Activated T-cell treated with anti-CD3 and anti-CD28 coated beads for 48 hours (primary cell): ENCODE results near the gene TMED4.
A peak's percentile ranks its signal among the peaks of the same experiment; 100 is the strongest.
"Not testable (repeated sequence)": the region's sequence is repeated elsewhere in the genome, so short reads cannot be mapped to it uniquely, and the experiment has no call there.

ENCODE experiments used
- DNase-seq: peaks from one replicate; pipeline ENCODE4 v3.0.0-alpha.2; 2020; ENCODE audit warnings: low read depth

The TMED4 gene

DNA sequence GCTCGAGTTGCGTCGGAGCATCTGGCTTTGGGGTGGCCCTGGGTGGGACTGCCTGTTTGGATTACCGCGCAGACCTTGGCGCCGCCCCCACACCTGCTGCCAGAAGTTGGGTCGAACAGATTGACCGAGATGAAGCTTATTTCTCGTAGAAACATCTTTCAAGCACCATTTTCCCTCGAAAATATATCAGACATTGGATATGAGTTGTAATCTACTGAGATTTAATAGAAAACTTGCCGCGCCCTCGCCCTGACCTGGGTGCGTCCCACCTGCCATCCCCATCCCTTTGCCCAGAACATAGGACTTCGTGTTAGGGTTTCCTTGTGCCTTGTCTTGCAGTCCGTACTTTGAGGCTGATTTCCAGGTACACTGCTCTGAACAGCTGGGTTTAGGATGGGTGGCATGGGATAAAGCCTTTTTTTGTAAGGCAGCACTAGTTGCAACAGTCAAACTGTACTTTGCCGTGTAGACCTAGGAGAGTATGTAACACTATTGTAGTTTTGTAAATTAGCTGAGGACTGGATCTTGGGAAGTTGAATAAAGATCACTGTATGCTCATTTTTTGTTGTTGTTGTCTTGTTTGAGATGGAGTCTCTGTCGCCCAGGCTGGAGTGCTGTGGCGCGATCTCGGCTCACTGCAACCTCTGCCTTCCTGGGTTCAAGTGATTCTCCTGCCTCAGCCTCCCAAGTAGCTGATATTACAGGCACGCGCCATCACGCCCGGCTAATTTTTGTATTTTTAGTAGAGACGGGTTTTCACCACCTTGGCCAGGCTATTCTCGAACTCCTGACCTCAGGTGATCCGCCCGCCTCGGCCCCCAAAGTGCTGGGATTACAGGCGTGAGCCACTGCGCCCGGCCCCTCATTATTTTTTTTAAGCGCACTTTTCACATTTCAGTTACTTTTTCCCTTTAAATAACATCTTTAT lies 25.4 kb upstream of the TMED4 start:
- no peak for DNase-seq

GRCh38 chr7:44606341-44607140 lies 24.5 kb upstream of the TMED4 start, which contains the start of gene OGDH:
OGDH (plus strand) TSS chr7:44606627; CDS start chr7:44624344, 17,717 bp downstream.
- DNase-seq = peak; percentile 99

GRCh38 chr7:44604941-44605340 lies 22.9 kb upstream of the TMED4 start:
- no peak for DNase-seq

GRCh38 chr7:44603193-44603592 lies 21.2 kb upstream of the TMED4 start:
- no peak for DNase-seq

DNA sequence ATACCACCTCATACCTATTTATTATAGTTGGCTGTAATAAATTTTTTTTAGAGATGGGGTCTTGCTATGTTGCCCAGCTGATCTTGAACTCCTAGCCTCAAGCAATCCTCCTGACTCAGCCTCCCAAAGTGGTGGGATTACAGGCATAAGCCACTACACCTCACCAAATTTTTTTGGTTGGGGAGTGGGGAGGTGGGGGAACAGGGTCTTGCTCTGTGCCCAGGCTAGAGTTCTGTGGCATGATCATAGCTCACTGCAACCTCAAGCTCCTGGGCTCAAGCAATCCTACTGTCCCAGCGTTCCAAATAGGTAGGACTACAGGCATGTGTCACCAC lies 20.5 kb upstream of the TMED4 start:
- DNase-seq = no peak

GRCh38 chr7:44599222-44599621 lies 17.2 kb upstream of the TMED4 start:
- DNase-seq = no peak

DNA sequence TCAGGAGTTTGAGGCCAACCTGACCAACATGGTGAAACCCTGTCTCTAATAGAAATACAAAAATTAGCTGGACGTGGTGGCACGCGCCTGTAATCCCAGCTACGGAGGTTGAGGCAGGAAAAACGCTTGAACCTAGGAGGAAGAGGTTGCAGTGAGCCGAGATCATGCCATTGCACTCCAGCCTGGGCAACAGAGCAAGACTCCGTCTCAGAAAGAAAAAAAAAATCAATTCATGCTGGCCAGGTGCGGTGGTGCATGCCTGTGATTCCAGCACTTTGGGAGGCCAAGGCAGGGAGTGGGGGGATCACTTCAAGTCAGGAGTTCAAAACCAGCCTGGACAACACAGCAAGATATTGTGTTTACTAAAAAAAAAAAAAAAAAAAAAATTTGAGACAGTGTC lies 15.2 kb upstream of the TMED4 start:
- DNase-seq = not testable (repeated sequence)

GRCh38 chr7:44595934-44596635 lies 14.1 kb upstream of the TMED4 start:
- DNase-seq = no peak

DNA sequence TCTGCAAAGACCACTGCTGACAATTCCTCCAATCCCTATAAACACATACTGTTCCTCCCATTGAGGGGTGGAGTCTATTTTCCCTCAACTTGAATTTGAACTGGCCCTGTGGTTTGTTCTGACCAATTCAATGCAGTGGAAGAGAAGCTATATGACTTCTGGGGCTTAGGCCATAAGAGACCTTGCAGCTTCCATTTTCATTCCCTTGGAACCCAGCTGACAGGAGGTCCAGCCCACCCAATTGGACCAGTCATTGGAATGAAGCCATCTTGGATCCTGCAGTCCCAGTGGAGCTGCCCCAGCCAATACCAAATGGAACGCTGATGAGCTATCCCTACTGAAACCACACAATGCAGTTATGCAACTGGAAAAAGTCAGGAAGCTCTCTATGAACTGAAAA lies 8.9 kb upstream of the TMED4 start:
- DNase-seq = no peak

- no peak for DNase-seq
These were observed 6.0 kb upstream of the TMED4 start for GRCh38 chr7:44587843-44588711.

DNA sequence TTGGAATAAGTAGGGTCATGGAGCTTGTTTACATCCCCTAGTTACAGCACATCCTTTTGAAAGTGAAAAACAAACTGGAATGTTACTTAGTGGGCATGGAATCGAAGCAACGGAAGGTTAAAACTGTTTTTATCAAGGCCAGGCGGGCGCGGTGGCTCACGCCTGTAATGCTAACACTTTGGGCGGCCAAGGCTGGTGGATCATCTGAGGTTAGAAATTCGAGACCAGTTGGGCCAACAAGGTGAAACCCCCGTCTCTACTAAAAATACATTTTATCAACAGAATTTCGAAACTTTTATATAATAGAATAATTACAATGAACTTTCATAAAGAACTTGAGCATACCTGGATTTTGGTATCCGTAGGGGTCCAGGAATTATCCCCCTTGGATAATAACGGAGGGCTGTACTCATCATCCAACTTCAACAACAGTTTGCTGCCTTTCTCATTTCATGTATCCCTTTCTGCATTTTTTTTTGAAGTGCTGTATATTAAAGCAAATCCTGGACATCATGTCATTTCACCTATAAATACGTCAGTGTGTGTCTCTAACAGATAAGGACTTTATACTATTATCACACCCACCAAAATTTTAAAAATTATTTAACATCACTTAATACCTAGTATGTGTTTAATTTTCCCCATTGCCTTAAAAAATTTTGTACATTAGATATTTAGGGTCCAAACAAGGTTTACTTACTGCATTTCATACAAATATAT lies 1.3 kb upstream of the TMED4 start:
- no peak for DNase-seq

DNA sequence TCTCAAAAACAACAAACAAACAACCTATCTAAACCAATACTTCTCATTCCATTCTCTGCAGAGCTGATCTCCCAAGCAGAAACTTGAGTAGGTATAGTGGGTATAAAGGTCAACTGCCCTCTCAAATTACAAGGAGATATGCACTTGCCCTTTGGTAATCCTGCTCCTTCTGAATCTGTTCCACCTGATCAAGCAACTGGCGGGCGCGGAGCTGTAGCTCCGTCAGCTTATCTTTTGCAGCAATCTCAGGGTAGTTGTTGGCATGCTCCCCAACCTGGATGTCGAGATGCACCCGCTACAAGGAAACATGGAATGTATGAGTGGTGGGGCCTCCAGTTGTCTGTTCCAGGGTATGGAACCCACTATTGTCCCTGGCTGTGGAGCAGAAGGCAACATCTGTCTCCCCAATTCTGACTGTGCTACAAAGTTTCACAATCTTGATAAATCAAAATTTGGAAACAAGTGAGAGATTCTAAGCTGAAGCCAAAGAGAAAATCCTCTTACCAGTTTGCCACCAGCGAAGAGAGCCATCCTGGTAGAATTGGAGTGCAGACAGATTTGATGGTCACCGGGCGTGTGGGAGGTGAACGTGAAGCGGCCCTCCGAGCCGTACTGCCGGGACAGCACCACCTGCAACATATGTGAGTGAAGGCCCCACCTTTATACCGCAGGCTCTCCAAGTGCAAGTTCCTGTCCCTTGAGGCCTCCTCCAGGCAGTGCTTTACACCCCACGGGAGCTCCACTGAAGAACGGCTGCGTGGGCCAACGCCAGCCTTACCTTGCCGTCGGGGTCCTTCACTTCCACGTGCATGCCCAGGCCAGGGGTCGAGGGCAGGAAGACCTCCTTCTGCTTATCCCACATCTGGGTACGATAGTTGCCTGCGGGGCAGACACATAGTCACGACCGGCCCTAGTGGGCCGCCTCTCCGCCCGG lies 819 bp downstream of the TMED4 start:
- peak; percentile 46 for DNase-seq

- no peak for DNase-seq
These were observed 5.8 kb downstream of the TMED4 start for GRCh38 chr7:44576228-44576627.

GRCh38 chr7:44575054-44575453 lies 7.0 kb downstream of the TMED4 start:
- DNase-seq = no peak

GRCh38 chr7:44574287-44574872 lies 7.7 kb downstream of the TMED4 start:
- no peak for DNase-seq

- peak; percentile 92 for DNase-seq
These were observed 8.4 kb downstream of the TMED4 start, which contains the start of gene DDX56 for GRCh38 chr7:44573464-44574286. DDX56 (minus strand) TSS chr7:44573908; CDS start chr7:44573895, 13 bp downstream.

- DNase-seq = no peak
These were observed 9.3 kb downstream of the TMED4 start for GRCh38 chr7:44572771-44573170.

- DNase-seq = no peak
These were observed 12.1 kb downstream of the TMED4 start for GRCh38 chr7:44569959-44570358.
